ENCODE data around the gene RGS3.

RGS3 gene

GRCh38 chr9:113465599-113466140 lies 2.1 kb downstream of the RGS3 start:
- no peak for DNase-seq (ENCODE audit: insufficient read length, low spot score)
- TF ChIP-seq, protein P1, sequence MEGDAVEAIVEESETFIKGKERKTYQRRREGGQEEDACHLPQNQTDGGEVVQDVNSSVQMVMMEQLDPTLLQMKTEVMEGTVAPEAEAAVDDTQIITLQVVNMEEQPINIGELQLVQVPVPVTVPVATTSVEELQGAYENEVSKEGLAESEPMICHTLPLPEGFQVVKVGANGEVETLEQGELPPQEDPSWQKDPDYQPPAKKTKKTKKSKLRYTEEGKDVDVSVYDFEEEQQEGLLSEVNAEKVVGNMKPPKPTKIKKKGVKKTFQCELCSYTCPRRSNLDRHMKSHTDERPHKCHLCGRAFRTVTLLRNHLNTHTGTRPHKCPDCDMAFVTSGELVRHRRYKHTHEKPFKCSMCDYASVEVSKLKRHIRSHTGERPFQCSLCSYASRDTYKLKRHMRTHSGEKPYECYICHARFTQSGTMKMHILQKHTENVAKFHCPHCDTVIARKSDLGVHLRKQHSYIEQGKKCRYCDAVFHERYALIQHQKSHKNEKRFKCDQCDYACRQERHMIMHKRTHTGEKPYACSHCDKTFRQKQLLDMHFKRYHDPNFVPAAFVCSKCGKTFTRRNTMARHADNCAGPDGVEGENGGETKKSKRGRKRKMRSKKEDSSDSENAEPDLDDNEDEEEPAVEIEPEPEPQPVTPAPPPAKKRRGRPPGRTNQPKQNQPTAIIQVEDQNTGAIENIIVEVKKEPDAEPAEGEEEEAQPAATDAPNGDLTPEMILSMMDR (IDR thresholded peaks at IDR 0.05; ENCODE audit: insufficient read depth, missing control alignments) = no peak
- no peak for FAIRE-seq

DNA sequence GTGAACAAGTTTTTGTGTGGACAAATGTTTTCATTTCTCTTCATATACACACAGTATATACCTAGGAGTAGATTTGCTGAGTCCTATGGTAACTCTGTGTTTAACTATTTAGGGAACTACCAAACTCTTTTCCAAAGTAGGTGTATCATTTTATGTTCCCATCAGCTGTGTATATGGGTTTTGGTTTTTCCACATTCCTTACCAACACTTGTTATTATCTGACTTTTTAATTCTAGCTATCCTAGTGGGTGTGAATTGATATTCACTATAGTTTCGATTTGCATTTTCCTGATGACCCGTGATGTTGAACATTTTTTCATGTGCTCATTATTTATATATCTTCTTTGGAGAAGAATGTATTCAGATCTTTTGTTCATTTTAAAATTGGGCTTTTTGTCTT lies 3.7 kb downstream of the RGS3 start:
- TF ChIP-seq, protein P1 (IDR thresholded peaks at IDR 0.05; ENCODE audit: insufficient read depth, missing control alignments) = no peak
- no peak for DNase-seq (ENCODE audit: insufficient read length, low spot score)
- no peak for FAIRE-seq

DNA sequence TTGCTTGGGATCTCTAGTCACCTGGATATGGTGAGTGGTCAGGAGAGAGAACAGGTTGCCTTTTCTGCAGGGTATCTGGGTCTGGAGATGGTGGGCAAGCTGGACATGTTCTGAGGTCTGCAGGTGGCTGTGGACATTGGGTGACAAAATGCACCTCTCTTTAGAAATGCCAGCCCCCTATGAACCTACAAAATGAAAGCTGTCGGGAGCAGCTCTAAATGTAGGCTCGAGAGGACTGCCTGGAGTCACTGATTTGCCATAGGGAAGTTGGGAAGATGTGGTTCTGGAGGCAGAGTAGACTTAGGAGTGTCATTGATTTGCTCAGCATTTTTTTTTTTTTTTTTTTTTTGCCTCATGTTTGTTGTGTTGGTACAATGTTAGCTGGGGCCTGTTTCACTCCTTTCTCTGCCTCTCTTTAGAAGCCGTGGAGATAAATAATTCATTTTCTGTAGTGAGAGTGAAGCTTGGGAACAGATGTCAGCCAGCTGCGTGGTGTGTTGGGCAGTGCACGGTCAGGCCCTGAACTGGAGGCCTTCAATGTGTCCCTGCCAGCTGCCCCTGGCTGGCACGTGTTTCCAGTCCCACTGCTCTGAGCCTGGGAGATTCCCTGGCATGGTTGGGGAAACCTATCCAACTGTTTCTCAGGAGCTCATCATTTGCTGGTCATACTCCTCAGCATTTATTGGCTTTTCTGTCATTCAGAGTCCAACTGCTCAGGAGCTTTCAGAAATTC lies 5.4 kb downstream of the RGS3 start:
- TF ChIP-seq, protein P1 (IDR thresholded peaks at IDR 0.05; ENCODE audit: insufficient read depth, missing control alignments) = no peak
- DNase-seq (ENCODE audit: insufficient read length, low spot score) = no peak
- no peak for FAIRE-seq

GRCh38 chr9:113471143-113471542 lies 7.6 kb downstream of the RGS3 start:
- TF ChIP-seq, protein P1 (IDR thresholded peaks at IDR 0.05; ENCODE audit: insufficient read depth, missing control alignments) = no peak
- DNase-seq (ENCODE audit: insufficient read length, low spot score) = no peak
- no peak for FAIRE-seq

- FAIRE-seq = no peak
- TF ChIP-seq, protein P1 (IDR thresholded peaks at IDR 0.05; ENCODE audit: insufficient read depth, missing control alignments) = no peak
- no peak for DNase-seq (ENCODE audit: insufficient read length, low spot score)
Measured at GRCh38 chr9:113471566-113471965, 8.0 kb downstream of the RGS3 start.

DNA sequence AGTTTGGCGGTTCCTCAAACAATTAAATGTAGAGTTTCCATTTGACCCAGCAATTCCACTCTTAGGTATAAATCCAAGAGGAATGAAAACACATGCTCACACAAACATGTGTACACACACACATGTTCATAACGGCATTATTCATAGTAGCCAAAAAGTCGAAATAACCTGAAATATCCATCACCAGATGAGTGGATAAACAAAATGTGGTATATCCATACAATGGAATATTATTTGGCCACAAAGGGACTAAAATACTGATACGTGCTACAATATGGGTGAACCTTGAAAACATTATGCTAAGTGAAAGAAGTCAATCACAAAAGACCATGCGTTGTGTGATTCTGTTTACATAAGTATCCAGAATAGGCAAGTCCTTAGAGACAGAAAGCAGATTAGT lies 8.7 kb downstream of the RGS3 start:
- no peak for FAIRE-seq
- TF ChIP-seq, protein P1 (IDR thresholded peaks at IDR 0.05; ENCODE audit: insufficient read depth, missing control alignments) = no peak
- DNase-seq (ENCODE audit: insufficient read length, low spot score) = no peak

GRCh38 chr9:113474360-113475028 lies 11.0 kb downstream of the RGS3 start:
- DNase-seq (ENCODE audit: insufficient read length, low spot score) (no peak), FAIRE-seq (no peak)
- TF ChIP-seq, protein P1 (IDR thresholded peaks at IDR 0.05; ENCODE audit: insufficient read depth, missing control alignments) = no peak
